ENCODE measurements around the gene TTC4. TPM values are rescaled to one million over a fixed set of nuclear protein-coding genes. Genes with fewer than 3 reads are reported as not detected.
A peak's percentile ranks its signal among the peaks of the same experiment; 100 is the strongest.

The TTC4 gene
- total RNA-seq, 1 donor from 2014 or later, result 18.8 TPM

DNA sequence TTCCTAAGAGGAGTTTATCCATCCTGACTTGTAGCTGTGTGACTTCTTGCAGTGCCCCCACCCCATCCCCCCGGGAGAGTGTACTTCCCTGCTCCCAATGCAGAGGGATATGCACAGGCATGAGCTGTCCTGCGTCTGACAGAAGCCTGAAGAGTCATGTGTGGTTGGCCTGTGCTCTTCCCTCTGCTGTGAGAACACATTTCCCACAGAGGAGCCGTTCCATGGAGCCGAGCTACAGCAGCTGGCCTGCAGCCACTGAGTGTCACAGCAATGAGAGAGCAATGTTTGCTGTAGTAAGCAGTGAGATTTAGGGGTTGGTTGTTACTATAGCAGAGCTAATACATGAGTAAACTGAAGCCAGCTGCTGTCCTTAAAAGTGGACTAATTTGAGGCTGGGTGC is 26.6 kb downstream of the TTC4 start:
- no peak overlapping the region for H3K4me2 ChIP-seq (ENCODE audit: low read length)
- no peaks in the 10 kb centered on the region for H3K79me2 ChIP-seq (ENCODE audit: insufficient read depth, low read length)
- H3K4me3 ChIP-seq (ENCODE audit: insufficient read depth, low read depth, low read length), result no peak overlapping the region
- no peak for FAIRE-seq
- H3K36me3 ChIP-seq (ENCODE audit: insufficient read depth, low read length), result peaks cover 33% of the 10 kb centered on the region
- no peak overlapping the region for H2AFZ ChIP-seq (ENCODE audit: low read depth, low read length)
- Mint-ChIP-seq H3K27me3 (ENCODE audit: low read depth, unreplicated experiment) (peaks cover 3% of the 10 kb centered on the region), H3K36me3 (ENCODE audit: low read depth, unreplicated experiment) (peaks cover 9% of the 10 kb centered on the region), H3K4me3 (ENCODE audit: unreplicated experiment) (peak overlapping the region; percentile 45), H3K27ac (ENCODE audit: unreplicated experiment) (peak overlapping the region; percentile 47), H3K9me3 (ENCODE audit: unreplicated experiment) (no peaks in the 10 kb centered on the region), H3K4me1 (ENCODE audit: low read depth, unreplicated experiment) (peaks cover 3% of the 10 kb centered on the region)
- no peaks in the 10 kb centered on the region for H3K9me3 ChIP-seq (ENCODE audit: insufficient read depth, low read depth, low read length)
- peaks cover 11% of the 10 kb centered on the region for H4K20me1 ChIP-seq (ENCODE audit: insufficient read depth, low read length)
- no peak overlapping the region for H3K27ac ChIP-seq (ENCODE audit: low read depth, low read length)
- H3K27me3 ChIP-seq (ENCODE audit: insufficient read depth, low read length), result no peaks in the 10 kb centered on the region
- DNase-seq (ENCODE audit: low read depth), result no peak
- no peaks in the 10 kb centered on the region for H3K4me1 ChIP-seq (ENCODE audit: insufficient read depth, low read length)
- TF ChIP-seq, protein P1, sequence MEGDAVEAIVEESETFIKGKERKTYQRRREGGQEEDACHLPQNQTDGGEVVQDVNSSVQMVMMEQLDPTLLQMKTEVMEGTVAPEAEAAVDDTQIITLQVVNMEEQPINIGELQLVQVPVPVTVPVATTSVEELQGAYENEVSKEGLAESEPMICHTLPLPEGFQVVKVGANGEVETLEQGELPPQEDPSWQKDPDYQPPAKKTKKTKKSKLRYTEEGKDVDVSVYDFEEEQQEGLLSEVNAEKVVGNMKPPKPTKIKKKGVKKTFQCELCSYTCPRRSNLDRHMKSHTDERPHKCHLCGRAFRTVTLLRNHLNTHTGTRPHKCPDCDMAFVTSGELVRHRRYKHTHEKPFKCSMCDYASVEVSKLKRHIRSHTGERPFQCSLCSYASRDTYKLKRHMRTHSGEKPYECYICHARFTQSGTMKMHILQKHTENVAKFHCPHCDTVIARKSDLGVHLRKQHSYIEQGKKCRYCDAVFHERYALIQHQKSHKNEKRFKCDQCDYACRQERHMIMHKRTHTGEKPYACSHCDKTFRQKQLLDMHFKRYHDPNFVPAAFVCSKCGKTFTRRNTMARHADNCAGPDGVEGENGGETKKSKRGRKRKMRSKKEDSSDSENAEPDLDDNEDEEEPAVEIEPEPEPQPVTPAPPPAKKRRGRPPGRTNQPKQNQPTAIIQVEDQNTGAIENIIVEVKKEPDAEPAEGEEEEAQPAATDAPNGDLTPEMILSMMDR (IDR thresholded peaks at IDR 0.05; ENCODE audit: insufficient read depth, low read depth, low read length), result no peak
- TF ChIP-seq EZH2 (IDR thresholded peaks at IDR 0.05; ENCODE audit: insufficient read depth, low read length), result no peak
- H3K9ac ChIP-seq (ENCODE audit: low read length), result no peak overlapping the region

DNA sequence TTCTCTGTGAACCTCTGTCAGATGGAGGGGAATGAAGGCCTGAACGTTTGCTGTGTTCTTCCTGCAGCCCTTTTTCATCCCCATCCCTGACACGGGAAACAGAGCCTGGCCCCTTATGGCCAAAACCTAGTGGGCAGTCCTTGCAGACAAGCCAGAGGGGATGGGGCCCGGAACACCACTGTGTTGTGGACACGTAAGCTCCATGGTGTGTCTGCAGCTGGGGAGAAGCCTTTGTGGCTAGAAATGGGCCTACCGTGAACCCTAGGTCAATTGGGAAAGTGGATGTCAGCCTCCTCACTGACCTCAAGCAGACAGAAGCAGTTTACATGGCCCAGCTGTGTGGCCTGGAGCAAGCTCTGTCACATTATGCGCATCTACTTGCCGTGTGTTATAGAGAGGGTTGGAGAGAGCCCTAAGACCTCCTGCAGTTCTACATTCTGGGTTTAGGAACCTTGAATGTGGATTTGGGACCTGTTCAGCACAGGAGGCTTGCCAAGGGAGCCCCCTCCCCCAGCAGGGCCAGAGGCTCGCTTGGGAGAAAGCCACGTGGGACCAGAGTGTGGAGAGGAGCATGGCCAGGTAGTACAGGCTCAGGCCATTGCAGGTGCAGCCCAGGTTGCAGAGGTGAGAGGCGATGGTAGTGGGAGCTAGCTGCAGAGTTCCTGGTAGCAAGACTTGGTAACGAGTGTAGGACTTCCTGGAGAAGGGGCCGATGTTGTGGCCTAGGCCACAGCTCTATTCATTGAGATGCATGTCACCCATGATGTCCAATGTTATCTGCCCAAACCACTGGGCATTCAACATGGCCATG is 28.0 kb downstream of the TTC4 start:
- FAIRE-seq (no peak), DNase-seq (ENCODE audit: low read depth) (no peak)
- peaks cover 8% of the 10 kb centered on the region for H3K27me3 Mint-ChIP-seq (ENCODE audit: low read depth, unreplicated experiment)
- H3K9me3 Mint-ChIP-seq (ENCODE audit: unreplicated experiment), result no peaks in the 10 kb centered on the region
- H3K9ac ChIP-seq (ENCODE audit: low read length), result no peak overlapping the region
- H3K79me2 ChIP-seq (ENCODE audit: insufficient read depth, low read length), result no peaks in the 10 kb centered on the region
- no peak overlapping the region for H3K4me2 ChIP-seq (ENCODE audit: low read length)
- no peak overlapping the region for H3K4me3 Mint-ChIP-seq (ENCODE audit: unreplicated experiment)
- peaks cover 8% of the 10 kb centered on the region for H3K36me3 Mint-ChIP-seq (ENCODE audit: low read depth, unreplicated experiment)
- no peak overlapping the region for H3K4me3 ChIP-seq (ENCODE audit: insufficient read depth, low read depth, low read length)
- no peaks in the 10 kb centered on the region for H3K9me3 ChIP-seq (ENCODE audit: insufficient read depth, low read depth, low read length)
- H4K20me1 ChIP-seq (ENCODE audit: insufficient read depth, low read length), result peaks cover 11% of the 10 kb centered on the region
- H3K27me3 ChIP-seq (ENCODE audit: insufficient read depth, low read length), result no peaks in the 10 kb centered on the region
- no peak overlapping the region for H2AFZ ChIP-seq (ENCODE audit: low read depth, low read length)
- H3K27ac ChIP-seq (ENCODE audit: low read depth, low read length), result no peak overlapping the region
- TF ChIP-seq, protein P1 (IDR thresholded peaks at IDR 0.05; ENCODE audit: insufficient read depth, low read depth, low read length), result no peak
- TF ChIP-seq EZH2 (IDR thresholded peaks at IDR 0.05; ENCODE audit: insufficient read depth, low read length), result no peak
- H3K4me1 ChIP-seq (ENCODE audit: insufficient read depth, low read length), result no peaks in the 10 kb centered on the region
- no peak overlapping the region for H3K27ac Mint-ChIP-seq (ENCODE audit: unreplicated experiment)
- peaks cover 31% of the 10 kb centered on the region for H3K36me3 ChIP-seq (ENCODE audit: insufficient read depth, low read length)
- H3K4me1 Mint-ChIP-seq (ENCODE audit: low read depth, unreplicated experiment), result peaks cover 3% of the 10 kb centered on the region

DNA sequence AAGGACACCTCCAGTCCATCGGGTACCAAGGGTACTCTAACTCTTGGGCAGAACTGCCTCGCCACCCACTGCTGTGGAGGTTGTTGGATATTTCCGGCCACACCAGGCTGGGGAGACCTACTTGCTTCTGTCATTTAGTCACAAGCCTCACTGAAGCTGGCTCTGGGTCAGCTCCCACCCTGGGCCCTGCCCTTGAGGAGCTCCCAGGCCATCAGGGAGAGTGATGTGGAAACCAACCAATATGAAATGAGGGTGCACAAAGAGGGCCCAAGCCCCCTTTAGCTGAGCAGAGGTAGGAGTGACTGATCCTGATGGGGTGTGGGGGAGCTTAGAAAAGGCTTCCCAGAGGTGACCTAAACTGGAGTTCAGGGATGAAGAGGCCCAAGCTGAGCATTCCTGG is 29.0 kb downstream of the TTC4 start:
- Mint-ChIP-seq H3K4me3 (ENCODE audit: unreplicated experiment) (no peak overlapping the region), H3K27ac (ENCODE audit: unreplicated experiment) (no peak overlapping the region), H3K9me3 (ENCODE audit: unreplicated experiment) (no peaks in the 10 kb centered on the region), H3K4me1 (ENCODE audit: low read depth, unreplicated experiment) (peaks cover 3% of the 10 kb centered on the region), H3K27me3 (ENCODE audit: low read depth, unreplicated experiment) (peaks cover 15% of the 10 kb centered on the region), H3K36me3 (ENCODE audit: low read depth, unreplicated experiment) (peaks cover 8% of the 10 kb centered on the region)
- Histone ChIP-seq H3K27ac (ENCODE audit: low read depth, low read length) (no peak overlapping the region), H3K9me3 (ENCODE audit: insufficient read depth, low read depth, low read length) (no peaks in the 10 kb centered on the region), H3K4me2 (ENCODE audit: low read length) (no peak overlapping the region), H3K36me3 (ENCODE audit: insufficient read depth, low read length) (peaks cover 23% of the 10 kb centered on the region), H3K27me3 (ENCODE audit: insufficient read depth, low read length) (no peaks in the 10 kb centered on the region), H3K4me3 (ENCODE audit: insufficient read depth, low read depth, low read length) (no peak overlapping the region), H4K20me1 (ENCODE audit: insufficient read depth, low read length) (peaks cover 11% of the 10 kb centered on the region), H3K9ac (ENCODE audit: low read length) (no peak overlapping the region), H2AFZ (ENCODE audit: low read depth, low read length) (no peak overlapping the region), H3K79me2 (ENCODE audit: insufficient read depth, low read length) (no peaks in the 10 kb centered on the region), H3K4me1 (ENCODE audit: insufficient read depth, low read length) (no peaks in the 10 kb centered on the region)
- DNase-seq (ENCODE audit: low read depth), result no peak
- TF ChIP-seq, protein P1 (IDR thresholded peaks at IDR 0.05; ENCODE audit: insufficient read depth, low read depth, low read length), result no peak
- no peak for TF ChIP-seq EZH2 (IDR thresholded peaks at IDR 0.05; ENCODE audit: insufficient read depth, low read length)
- no peak for FAIRE-seq
